ENCODE results near the gene CDO1.

GRCh38 chr5:115766608-115767007 is 49.9 kb downstream of the CDO1 start:
- TF ChIP-seq, protein P1, sequence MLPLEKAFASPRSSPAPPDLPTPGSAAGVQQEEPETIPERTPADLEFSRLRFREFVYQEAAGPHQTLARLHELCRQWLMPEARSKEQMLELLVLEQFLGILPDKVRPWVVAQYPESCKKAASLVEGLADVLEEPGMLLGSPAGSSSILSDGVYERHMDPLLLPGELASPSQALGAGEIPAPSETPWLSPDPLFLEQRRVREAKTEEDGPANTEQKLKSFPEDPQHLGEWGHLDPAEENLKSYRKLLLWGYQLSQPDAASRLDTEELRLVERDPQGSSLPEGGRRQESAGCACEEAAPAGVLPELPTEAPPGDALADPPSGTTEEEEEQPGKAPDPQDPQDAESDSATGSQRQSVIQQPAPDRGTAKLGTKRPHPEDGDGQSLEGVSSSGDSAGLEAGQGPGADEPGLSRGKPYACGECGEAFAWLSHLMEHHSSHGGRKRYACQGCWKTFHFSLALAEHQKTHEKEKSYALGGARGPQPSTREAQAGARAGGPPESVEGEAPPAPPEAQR (CRISPR knock-in tag; IDR thresholded peaks at IDR 0.05) = no peak
- TF ChIP-seq, protein P2, sequence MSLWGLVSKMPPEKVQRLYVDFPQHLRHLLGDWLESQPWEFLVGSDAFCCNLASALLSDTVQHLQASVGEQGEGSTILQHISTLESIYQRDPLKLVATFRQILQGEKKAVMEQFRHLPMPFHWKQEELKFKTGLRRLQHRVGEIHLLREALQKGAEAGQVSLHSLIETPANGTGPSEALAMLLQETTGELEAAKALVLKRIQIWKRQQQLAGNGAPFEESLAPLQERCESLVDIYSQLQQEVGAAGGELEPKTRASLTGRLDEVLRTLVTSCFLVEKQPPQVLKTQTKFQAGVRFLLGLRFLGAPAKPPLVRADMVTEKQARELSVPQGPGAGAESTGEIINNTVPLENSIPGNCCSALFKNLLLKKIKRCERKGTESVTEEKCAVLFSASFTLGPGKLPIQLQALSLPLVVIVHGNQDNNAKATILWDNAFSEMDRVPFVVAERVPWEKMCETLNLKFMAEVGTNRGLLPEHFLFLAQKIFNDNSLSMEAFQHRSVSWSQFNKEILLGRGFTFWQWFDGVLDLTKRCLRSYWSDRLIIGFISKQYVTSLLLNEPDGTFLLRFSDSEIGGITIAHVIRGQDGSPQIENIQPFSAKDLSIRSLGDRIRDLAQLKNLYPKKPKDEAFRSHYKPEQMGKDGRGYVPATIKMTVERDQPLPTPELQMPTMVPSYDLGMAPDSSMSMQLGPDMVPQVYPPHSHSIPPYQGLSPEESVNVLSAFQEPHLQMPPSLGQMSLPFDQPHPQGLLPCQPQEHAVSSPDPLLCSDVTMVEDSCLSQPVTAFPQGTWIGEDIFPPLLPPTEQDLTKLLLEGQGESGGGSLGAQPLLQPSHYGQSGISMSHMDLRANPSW (CRISPR knock-in tag; conservative IDR thresholded peaks at IDR 0.05; ENCODE audit: low read depth) = no peak
- TF ChIP-seq NR2C2 (CRISPR knock-in tag; IDR thresholded peaks at IDR 0.05) (no peak), TCF7 (CRISPR knock-in tag; IDR thresholded peaks at IDR 0.05; ENCODE audit: low read depth) (no peak), SMAD4 (CRISPR knock-in tag; IDR thresholded peaks at IDR 0.05) (no peak), ZNF138 (CRISPR knock-in tag; conservative IDR thresholded peaks at IDR 0.05) (no peak), TEAD1 (CRISPR knock-in tag; IDR thresholded peaks at IDR 0.05) (no peak), ATF6 (CRISPR knock-in tag; IDR thresholded peaks at IDR 0.05) (no peak)
- TF ChIP-seq, protein P3, sequence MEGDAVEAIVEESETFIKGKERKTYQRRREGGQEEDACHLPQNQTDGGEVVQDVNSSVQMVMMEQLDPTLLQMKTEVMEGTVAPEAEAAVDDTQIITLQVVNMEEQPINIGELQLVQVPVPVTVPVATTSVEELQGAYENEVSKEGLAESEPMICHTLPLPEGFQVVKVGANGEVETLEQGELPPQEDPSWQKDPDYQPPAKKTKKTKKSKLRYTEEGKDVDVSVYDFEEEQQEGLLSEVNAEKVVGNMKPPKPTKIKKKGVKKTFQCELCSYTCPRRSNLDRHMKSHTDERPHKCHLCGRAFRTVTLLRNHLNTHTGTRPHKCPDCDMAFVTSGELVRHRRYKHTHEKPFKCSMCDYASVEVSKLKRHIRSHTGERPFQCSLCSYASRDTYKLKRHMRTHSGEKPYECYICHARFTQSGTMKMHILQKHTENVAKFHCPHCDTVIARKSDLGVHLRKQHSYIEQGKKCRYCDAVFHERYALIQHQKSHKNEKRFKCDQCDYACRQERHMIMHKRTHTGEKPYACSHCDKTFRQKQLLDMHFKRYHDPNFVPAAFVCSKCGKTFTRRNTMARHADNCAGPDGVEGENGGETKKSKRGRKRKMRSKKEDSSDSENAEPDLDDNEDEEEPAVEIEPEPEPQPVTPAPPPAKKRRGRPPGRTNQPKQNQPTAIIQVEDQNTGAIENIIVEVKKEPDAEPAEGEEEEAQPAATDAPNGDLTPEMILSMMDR (IDR thresholded peaks at IDR 0.05) = no peak
- TF ChIP-seq, protein P4, sequence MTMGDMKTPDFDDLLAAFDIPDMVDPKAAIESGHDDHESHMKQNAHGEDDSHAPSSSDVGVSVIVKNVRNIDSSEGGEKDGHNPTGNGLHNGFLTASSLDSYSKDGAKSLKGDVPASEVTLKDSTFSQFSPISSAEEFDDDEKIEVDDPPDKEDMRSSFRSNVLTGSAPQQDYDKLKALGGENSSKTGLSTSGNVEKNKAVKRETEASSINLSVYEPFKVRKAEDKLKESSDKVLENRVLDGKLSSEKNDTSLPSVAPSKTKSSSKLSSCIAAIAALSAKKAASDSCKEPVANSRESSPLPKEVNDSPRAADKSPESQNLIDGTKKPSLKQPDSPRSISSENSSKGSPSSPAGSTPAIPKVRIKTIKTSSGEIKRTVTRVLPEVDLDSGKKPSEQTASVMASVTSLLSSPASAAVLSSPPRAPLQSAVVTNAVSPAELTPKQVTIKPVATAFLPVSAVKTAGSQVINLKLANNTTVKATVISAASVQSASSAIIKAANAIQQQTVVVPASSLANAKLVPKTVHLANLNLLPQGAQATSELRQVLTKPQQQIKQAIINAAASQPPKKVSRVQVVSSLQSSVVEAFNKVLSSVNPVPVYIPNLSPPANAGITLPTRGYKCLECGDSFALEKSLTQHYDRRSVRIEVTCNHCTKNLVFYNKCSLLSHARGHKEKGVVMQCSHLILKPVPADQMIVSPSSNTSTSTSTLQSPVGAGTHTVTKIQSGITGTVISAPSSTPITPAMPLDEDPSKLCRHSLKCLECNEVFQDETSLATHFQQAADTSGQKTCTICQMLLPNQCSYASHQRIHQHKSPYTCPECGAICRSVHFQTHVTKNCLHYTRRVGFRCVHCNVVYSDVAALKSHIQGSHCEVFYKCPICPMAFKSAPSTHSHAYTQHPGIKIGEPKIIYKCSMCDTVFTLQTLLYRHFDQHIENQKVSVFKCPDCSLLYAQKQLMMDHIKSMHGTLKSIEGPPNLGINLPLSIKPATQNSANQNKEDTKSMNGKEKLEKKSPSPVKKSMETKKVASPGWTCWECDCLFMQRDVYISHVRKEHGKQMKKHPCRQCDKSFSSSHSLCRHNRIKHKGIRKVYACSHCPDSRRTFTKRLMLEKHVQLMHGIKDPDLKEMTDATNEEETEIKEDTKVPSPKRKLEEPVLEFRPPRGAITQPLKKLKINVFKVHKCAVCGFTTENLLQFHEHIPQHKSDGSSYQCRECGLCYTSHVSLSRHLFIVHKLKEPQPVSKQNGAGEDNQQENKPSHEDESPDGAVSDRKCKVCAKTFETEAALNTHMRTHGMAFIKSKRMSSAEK (CRISPR knock-in tag; IDR thresholded peaks at IDR 0.05; ENCODE audit: borderline replicate concordance) = no peak
- TF ChIP-seq, protein P5, sequence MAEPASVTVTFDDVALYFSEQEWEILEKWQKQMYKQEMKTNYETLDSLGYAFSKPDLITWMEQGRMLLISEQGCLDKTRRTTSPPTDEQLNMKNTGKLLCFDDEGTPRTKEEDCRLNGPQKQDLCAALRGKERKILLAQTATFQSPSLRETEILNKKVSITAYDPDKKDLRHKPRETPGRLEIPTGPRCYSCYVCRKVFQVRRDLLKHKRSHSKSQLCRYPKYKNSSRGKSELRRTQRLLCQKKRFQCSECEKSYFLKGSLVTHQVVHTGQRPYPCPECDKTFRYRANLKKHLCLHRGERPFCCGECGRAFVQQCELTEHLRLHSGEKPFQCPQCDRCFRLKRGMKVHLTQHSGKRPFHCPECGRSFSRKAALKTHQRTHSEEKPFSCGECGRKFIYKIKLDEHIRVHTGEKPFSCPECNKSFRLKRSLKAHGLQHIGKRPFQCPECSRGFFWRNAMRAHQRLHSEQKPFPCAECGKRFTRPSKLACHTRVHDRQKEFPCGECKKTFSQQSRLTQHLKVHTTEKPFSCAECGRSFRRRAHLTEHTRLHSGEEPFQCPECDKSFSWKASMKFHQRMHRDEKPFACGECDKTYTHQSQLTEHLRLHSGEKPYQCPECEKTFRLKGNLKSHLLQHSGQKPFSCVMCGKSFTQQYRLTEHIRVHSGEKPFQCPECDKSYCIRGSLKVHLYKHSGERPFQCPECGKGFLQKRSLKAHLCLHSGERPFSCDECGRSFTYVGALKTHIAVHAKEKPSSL (CRISPR knock-in tag; conservative IDR thresholded peaks at IDR 0.05) = no peak

Measured in WTC11 (cell line).